Measurements from ENCODE around the gene IRAK1BP1. TPM values are rescaled to one million over a fixed set of nuclear protein-coding genes. Genes with fewer than 3 reads are reported as not detected.

IRAK1BP1 gene
- total and polyA plus RNA-seq, 2 donors from 2014 or later, result 6.1 to 6.6 TPM

DNA sequence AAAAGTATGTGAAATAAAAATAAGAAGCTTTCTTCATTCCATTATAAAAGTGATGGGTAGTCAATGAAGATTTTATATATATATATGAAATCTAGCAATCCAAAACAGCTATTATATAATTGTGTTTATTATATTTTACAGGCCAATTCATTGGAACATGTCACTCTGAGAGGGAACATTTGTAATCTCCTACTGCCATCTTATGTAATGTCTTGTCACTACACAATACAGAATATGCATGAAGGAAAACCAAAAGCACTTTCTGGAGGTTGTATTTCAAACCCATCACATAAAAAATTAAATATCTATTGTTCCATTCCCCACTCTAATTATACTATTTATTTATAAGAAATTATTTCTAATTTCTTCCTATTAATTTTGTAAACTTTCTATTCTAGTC lies 31.5 kb upstream of the IRAK1BP1 start:
- intact Hi-C loops (cut with DNase I), result no loop called here
- no peak for DNase-seq
- Histone ChIP-seq H3K27ac (ENCODE audit: low read depth in 2 of 2, low read length in 2 of 2) (no peak overlapping the region), H3K9ac (ENCODE audit: low read length in 3 of 3) (no peak overlapping the region), H3K4me1 (ENCODE audit: control insufficient read depth in 2 of 3, insufficient read depth in 2 of 3, low read depth in 1 of 3, low read length in 3 of 3) (peaks cover 0 to 3% (median 0%) of the 10 kb centered on the region in 3 donors), H3K9me3 (ENCODE audit: control insufficient read depth in 2 of 3, insufficient read depth in 1 of 3, low read length in 3 of 3) (no peaks in the 10 kb centered on the region), H3K27me3 (ENCODE audit: control insufficient read depth, insufficient read depth, low read length) (no peaks in the 10 kb centered on the region), H3K36me3 (ENCODE audit: control insufficient read depth in 2 of 3, insufficient read depth in 3 of 3, low read length in 3 of 3) (no peaks in the 10 kb centered on the region), H3K4me3 (ENCODE audit: low read length in 3 of 3) (no peak overlapping the region)
- peak; percentile 45 for FAIRE-seq
- TF ChIP-seq, protein P1, sequence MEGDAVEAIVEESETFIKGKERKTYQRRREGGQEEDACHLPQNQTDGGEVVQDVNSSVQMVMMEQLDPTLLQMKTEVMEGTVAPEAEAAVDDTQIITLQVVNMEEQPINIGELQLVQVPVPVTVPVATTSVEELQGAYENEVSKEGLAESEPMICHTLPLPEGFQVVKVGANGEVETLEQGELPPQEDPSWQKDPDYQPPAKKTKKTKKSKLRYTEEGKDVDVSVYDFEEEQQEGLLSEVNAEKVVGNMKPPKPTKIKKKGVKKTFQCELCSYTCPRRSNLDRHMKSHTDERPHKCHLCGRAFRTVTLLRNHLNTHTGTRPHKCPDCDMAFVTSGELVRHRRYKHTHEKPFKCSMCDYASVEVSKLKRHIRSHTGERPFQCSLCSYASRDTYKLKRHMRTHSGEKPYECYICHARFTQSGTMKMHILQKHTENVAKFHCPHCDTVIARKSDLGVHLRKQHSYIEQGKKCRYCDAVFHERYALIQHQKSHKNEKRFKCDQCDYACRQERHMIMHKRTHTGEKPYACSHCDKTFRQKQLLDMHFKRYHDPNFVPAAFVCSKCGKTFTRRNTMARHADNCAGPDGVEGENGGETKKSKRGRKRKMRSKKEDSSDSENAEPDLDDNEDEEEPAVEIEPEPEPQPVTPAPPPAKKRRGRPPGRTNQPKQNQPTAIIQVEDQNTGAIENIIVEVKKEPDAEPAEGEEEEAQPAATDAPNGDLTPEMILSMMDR (IDR thresholded peaks at IDR 0.05; ENCODE audit: borderline replicate concordance, extremely low read depth, insufficient read depth), result no peak

DNA sequence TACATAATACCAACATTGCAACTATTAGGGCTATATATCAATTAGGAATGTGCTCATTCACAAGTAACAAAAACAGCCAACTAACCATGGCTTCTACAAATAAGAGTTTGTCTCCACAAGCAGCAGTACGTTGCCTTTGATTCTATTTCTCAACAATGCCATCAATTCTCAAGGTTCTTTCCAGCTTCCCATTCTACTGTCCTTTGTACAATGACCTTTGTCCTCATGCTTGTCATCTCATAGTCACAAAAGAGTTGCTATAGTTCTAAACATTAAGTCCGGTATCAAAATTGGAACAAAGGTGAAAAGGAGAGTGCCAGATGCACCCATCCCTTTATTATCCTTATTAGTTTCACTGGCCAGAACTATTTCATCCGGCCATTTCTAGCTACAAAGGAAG lies 30.8 kb upstream of the IRAK1BP1 start:
- Histone ChIP-seq H3K9me3 (ENCODE audit: control insufficient read depth in 2 of 3, insufficient read depth in 1 of 3, low read length in 3 of 3) (no peaks in the 10 kb centered on the region), H3K36me3 (ENCODE audit: control insufficient read depth in 2 of 3, insufficient read depth in 3 of 3, low read length in 3 of 3) (no peaks in the 10 kb centered on the region), H3K4me3 (ENCODE audit: low read length in 3 of 3) (no peak overlapping the region), H3K4me1 (ENCODE audit: control insufficient read depth in 2 of 3, insufficient read depth in 2 of 3, low read depth in 1 of 3, low read length in 3 of 3) (peaks cover 0 to 3% (median 0%) of the 10 kb centered on the region in 3 donors), H3K9ac (ENCODE audit: low read length in 3 of 3) (no peak overlapping the region), H3K27ac (ENCODE audit: low read depth in 2 of 2, low read length in 2 of 2) (no peak overlapping the region), H3K27me3 (ENCODE audit: control insufficient read depth, insufficient read depth, low read length) (no peaks in the 10 kb centered on the region)
- DNase-seq, result no peak
- intact Hi-C loops (cut with DNase I), result no loop called here
- FAIRE-seq, result no peak
- TF ChIP-seq, protein P1 (IDR thresholded peaks at IDR 0.05; ENCODE audit: borderline replicate concordance, extremely low read depth, insufficient read depth), result no peak

DNA sequence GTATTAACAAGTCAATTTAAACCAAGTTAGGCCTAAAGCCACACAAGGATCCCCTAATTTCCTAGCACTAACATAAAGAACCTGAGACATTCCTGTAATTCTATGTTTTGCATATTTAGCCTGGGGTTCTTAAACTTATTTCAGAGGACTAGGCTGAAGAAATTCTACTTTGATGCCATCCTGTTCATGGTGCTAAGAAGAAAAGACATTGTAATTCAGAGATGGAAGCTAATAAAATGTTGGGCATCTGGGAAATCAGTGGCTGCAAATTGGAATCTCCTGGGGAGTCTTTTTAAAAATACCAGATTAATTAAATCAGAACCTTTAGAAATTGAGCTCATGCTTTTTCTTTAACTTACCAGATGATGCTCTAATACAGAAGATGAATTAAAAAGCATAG lies 26.2 kb upstream of the IRAK1BP1 start:
- Histone ChIP-seq H3K4me3 (ENCODE audit: low read length in 3 of 3) (no peak overlapping the region), H3K9me3 (ENCODE audit: control insufficient read depth in 2 of 3, insufficient read depth in 1 of 3, low read length in 3 of 3) (no peaks in the 10 kb centered on the region)

More for the DNA sequence above, 26.2 kb upstream of the IRAK1BP1 start:
- H3K4me1 ChIP-seq (ENCODE audit: control insufficient read depth in 2 of 3, insufficient read depth in 2 of 3, low read depth in 1 of 3, low read length in 3 of 3), result no peaks in the 10 kb centered on the region
- TF ChIP-seq, protein P1 (IDR thresholded peaks at IDR 0.05; ENCODE audit: borderline replicate concordance, extremely low read depth, insufficient read depth), result no peak
- DNase-seq (no peak), FAIRE-seq (no peak)
- H3K27me3 ChIP-seq (ENCODE audit: control insufficient read depth, insufficient read depth, low read length), result no peaks in the 10 kb centered on the region
- no peak overlapping the region for H3K27ac ChIP-seq (ENCODE audit: low read depth in 2 of 2, low read length in 2 of 2)
- intact Hi-C loops (cut with DNase I), result no loop called here
- no peaks in the 10 kb centered on the region for H3K36me3 ChIP-seq (ENCODE audit: control insufficient read depth in 2 of 3, insufficient read depth in 3 of 3, low read length in 3 of 3)
- H3K9ac ChIP-seq (ENCODE audit: low read length in 3 of 3), result no peak overlapping the region
